ENCODE measurements around the gene MADCAM1. TPM values are rescaled to one million over a fixed set of nuclear protein-coding genes. Genes with fewer than 3 reads are reported as not detected.

MADCAM1 gene
- total and polyA plus RNA-seq, 2 of the 8 experiments (the other 6 are each of a cell fraction or from before 2014, with no cell fraction given) = 2.3 to 3.0 TPM

- no peak overlapping the region for H2AK5ac ChIP-seq (ENCODE audit: low read depth, low read length)
- no peak overlapping the region for H4K5ac ChIP-seq (ENCODE audit: insufficient read length, low read depth, low read length)
- no peak overlapping the region for H2BK120ac ChIP-seq (replicated peaks; ENCODE audit: low read depth, low read length)
- peaks cover 0 to 13% (median 9%) of the 10 kb centered on the region in 4 experiments; a peak in 5 of 7 replicates for H3K4me1 ChIP-seq (replicated peaks in 1 of 4; ENCODE audit: control insufficient read depth in 3 of 4, insufficient read depth in 4 of 4, low read length in 3 of 4)
- no peak overlapping the region for H3K4me2 ChIP-seq (ENCODE audit: insufficient read depth in 1 of 2, low read depth in 2 of 2, low read length in 2 of 2)
- H2BK12ac ChIP-seq (ENCODE audit: low read depth, low read length) = peak overlapping the region; percentile 27; the same call in 1 of the 2 replicates
- no peak overlapping the region; the same call in 1 of the 2 replicates for H4K8ac ChIP-seq (ENCODE audit: extremely low read depth, insufficient read depth, low read length)
- no peak overlapping the region for H3K14ac ChIP-seq (ENCODE audit: insufficient read length)
- H2AFZ ChIP-seq (ENCODE audit: low read length) = no peak overlapping the region
- H3K9ac ChIP-seq (replicated peaks in 1 of 4; ENCODE audit: extremely low read depth in 1 of 4, low read depth in 3 of 4, low read length in 3 of 4) = no peak overlapping the region
- ChIA-PET CTCF (ENCODE audit: partially characterized antibody) (interaction anchor here (0.8 to 3.7 kb wide), 13 partner anchors 9 to 146 kb away, joined by 3 to 21 read pairs (median 6); no protein-coding TSS in a partner anchor), POLR2A (ENCODE audit: partially characterized antibody) (interaction anchor here (0.5 to 1.5 kb wide), 4 partner anchors 13 to 1879 kb away, joined by 3 to 5 read pairs (median 4); partner anchors contain the start of gene TPGS1)
- no peak overlapping the region for H3K56ac ChIP-seq (replicated peaks; ENCODE audit: insufficient read length, low read depth, low read length)
- H3K18ac ChIP-seq (ENCODE audit: extremely low read depth, low read length) = no peak overlapping the region
- H2BK20ac ChIP-seq (ENCODE audit: low read length) = no peak overlapping the region; the same call in 1 of the 2 replicates
- H3K36me3 ChIP-seq (ENCODE audit: control insufficient read depth in 2 of 4, insufficient read depth in 4 of 4, low read length in 3 of 4) = peaks cover 0 to 3% (median 0%) of the 10 kb centered on the region in 4 experiments; a peak in 1 of 8 replicates
- H3K27me3 ChIP-seq (replicated peaks in 1 of 4; ENCODE audit: control insufficient read depth in 3 of 4, extremely low read depth in 1 of 4, insufficient read depth in 3 of 4, low read length in 3 of 4) = peaks cover 17 to 22% (median 18%) of the 10 kb centered on the region in 4 experiments
- 85% methylated on average over 13 of the region's 22 CpGs; no CpG with 5 or more reads in 1 of the 2 experiments for WGBS, 2 experiments (ENCODE audit: extremely low coverage in 1 of 2, insufficient coverage in 1 of 2, insufficient read length in 1 of 2, insufficient replicate concordance in 2 of 2, low coverage in 1 of 2, low lambda C conversion rate in 2 of 2, missing lambda C conversion rate in 1 of 2)
- H3K79me1 ChIP-seq (ENCODE audit: low read depth, low read length) = no peaks in the 10 kb centered on the region
- peaks cover 0 to 6% of the 10 kb centered on the region in 2 experiments for H4K20me1 ChIP-seq (replicated peaks in 1 of 2; ENCODE audit: control insufficient read depth in 1 of 2, insufficient read depth in 2 of 2, low read length in 2 of 2)
- H3K23me2 ChIP-seq (ENCODE audit: low read depth, low read length) = peaks cover 14% of the 10 kb centered on the region; the same call in 1 of the 2 replicates
- FAIRE-seq (no peak), DNase-seq (ENCODE audit: low read depth in 1 of 2, low spot score in 2 of 2) (no peak)
- H3K9me3 ChIP-seq (ENCODE audit: insufficient read depth in 2 of 2, low read depth in 1 of 2, low read length in 1 of 2) = peaks cover 0 to 2% of the 10 kb centered on the region in 2 experiments; a peak in 1 of 4 replicates
- no peak overlapping the region for H3K27ac ChIP-seq (ENCODE audit: low read depth, low read length)
- no peaks in the 10 kb centered on the region for H3K79me2 ChIP-seq (ENCODE audit: control insufficient read depth in 1 of 2, insufficient read depth in 2 of 2, low read length in 2 of 2)
- H2BK5ac ChIP-seq (ENCODE audit: low read depth, low read length) = peak overlapping the region; percentile 52; the same call in 1 of the 2 replicates
- H3K23ac ChIP-seq (ENCODE audit: insufficient read length) = no peak overlapping the region
- H2BK15ac ChIP-seq (ENCODE audit: low read length) = no peak overlapping the region; the same call in 1 of the 2 replicates
- H4K91ac ChIP-seq (replicated peaks; ENCODE audit: insufficient read length, low read length) = no peak overlapping the region
- H3K4ac ChIP-seq (replicated peaks; ENCODE audit: insufficient read length, low read depth, low read length) = no peak overlapping the region
- no peak overlapping the region for H3K4me3 ChIP-seq (ENCODE audit: extremely low read depth in 1 of 4, insufficient read depth in 2 of 4, low read depth in 3 of 4, low read length in 4 of 4)
- no peak for TF ChIP-seq SP1 (IDR thresholded peaks at IDR 0.05; ENCODE audit: low read depth, low read length)
- TF ChIP-seq POLR2AphosphoS5 (IDR thresholded peaks at IDR 0.05; ENCODE audit: low read depth, low read length) = no peak
- no peak for TF ChIP-seq SIX5 (IDR thresholded peaks at IDR 0.05; ENCODE audit: low read depth, low read length)
- TF ChIP-seq SRF (IDR thresholded peaks at IDR 0.05; ENCODE audit: low read depth, low read length) = no peak
- TF ChIP-seq RFX5 (IDR thresholded peaks at IDR 0.05; ENCODE audit: borderline replicate concordance, low read depth, low read length) = no peak
- no peak for TF ChIP-seq BRCA1 (IDR thresholded peaks at IDR 0.05; ENCODE audit: low read depth, low read length)
- no peak for TF ChIP-seq TCF12 (IDR thresholded peaks at IDR 0.05; ENCODE audit: low read depth, low read length)
- TF ChIP-seq PHF8 (conservative IDR thresholded peaks at IDR 0.05; ENCODE audit: low read depth, low read length) = no peak
- TF ChIP-seq CBX5 (IDR thresholded peaks at IDR 0.05; ENCODE audit: low read depth, low read length) = no peak
- TF ChIP-seq ATF3 (IDR thresholded peaks at IDR 0.05; ENCODE audit: insufficient read depth, low read depth, low read length) = no peak
- no peak for TF ChIP-seq KDM1A (IDR thresholded peaks at IDR 0.05; ENCODE audit: borderline replicate concordance, low read length)
Observed at GRCh38 chr19:494171-495080, 1.9 kb upstream of the MADCAM1 start.
